Measurements from ENCODE around the gene EAPP.
"Not testable (repeated sequence)": the region's sequence is repeated elsewhere in the genome, so short reads cannot be mapped to it uniquely, and the experiment has no call there.

Gene EAPP

GRCh38 chr14:34548472-34548981 is 9.0 kb upstream of the EAPP start:
- Mint-ChIP-seq H3K27ac (peak overlapping the region; percentile 89), H3K36me3 (peaks cover 21% of the 10 kb centered on the region), H3K9me3 (no peaks in the 10 kb centered on the region), H3K4me3 (peak overlapping the region; percentile 41), H3K4me1 (no peaks in the 10 kb centered on the region)
- DNase-seq (ENCODE audit: low spot score in 2 of 2): no peak
- no peak for ATAC-seq

GRCh38 chr14:34547136-34547520 is 7.6 kb upstream of the EAPP start:
- ATAC-seq: peak; percentile 76
- Mint-ChIP-seq H3K4me3 (peak overlapping the region; percentile 41), H3K27ac (peak overlapping the region; percentile 89), H3K36me3 (peaks cover 21% of the 10 kb centered on the region)
- DNase-seq (ENCODE audit: low spot score in 2 of 2); H3K4me1 Mint-ChIP-seq; H3K9me3 Mint-ChIP-seq: not testable (repeated sequence)

GRCh38 chr14:34546272-34547135 is 7.0 kb upstream of the EAPP start:
- not testable (repeated sequence) for H3K4me3 Mint-ChIP-seq; H3K9me3 Mint-ChIP-seq; H3K4me1 Mint-ChIP-seq; H3K27ac Mint-ChIP-seq; DNase-seq (ENCODE audit: low spot score in 2 of 2)
- peaks cover 21% of the 10 kb centered on the region for H3K36me3 Mint-ChIP-seq
- ATAC-seq: peak; percentile 80

GRCh38 chr14:34540181-34541059 is 919 bp upstream of the EAPP start:
- peak overlapping the region; percentile 99 for H3K27ac Mint-ChIP-seq
- not testable (repeated sequence) for ATAC-seq; DNase-seq (ENCODE audit: low spot score in 2 of 2); H3K9me3 Mint-ChIP-seq
- peaks cover 16% of the 10 kb centered on the region for H3K4me1 Mint-ChIP-seq
- H3K36me3 Mint-ChIP-seq: peaks cover 31% of the 10 kb centered on the region
- H3K4me3 Mint-ChIP-seq: peak overlapping the region; percentile 98

- no peaks in the 10 kb centered on the region for H3K9me3 Mint-ChIP-seq
- H3K27ac Mint-ChIP-seq: peak overlapping the region; percentile 99
- no peak for DNase-seq (ENCODE audit: low spot score in 2 of 2)
- peak; percentile 24 for ATAC-seq
- H3K4me1 Mint-ChIP-seq: peaks cover 24% of the 10 kb centered on the region
- H3K4me3 Mint-ChIP-seq: peak overlapping the region; percentile 98
- H3K36me3 Mint-ChIP-seq: peaks cover 46% of the 10 kb centered on the region
Measured at GRCh38 chr14:34538871-34539406, 562 bp downstream of the EAPP start.

GRCh38 chr14:34538096-34538495 is 1.4 kb downstream of the EAPP start:
- ATAC-seq; H3K9me3 Mint-ChIP-seq; H3K27ac Mint-ChIP-seq; DNase-seq (ENCODE audit: low spot score in 2 of 2): not testable (repeated sequence)
- Mint-ChIP-seq H3K4me1 (peaks cover 31% of the 10 kb centered on the region), H3K4me3 (peak overlapping the region; percentile 98), H3K36me3 (peaks cover 54% of the 10 kb centered on the region)

- no peak for DNase-seq (ENCODE audit: low spot score in 2 of 2)
- Mint-ChIP-seq H3K27ac (no peak overlapping the region), H3K36me3 (peaks cover 59% of the 10 kb centered on the region), H3K9me3 (no peaks in the 10 kb centered on the region), H3K4me1 (peaks cover 31% of the 10 kb centered on the region), H3K4me3 (peak overlapping the region; percentile 98)
- ATAC-seq: no peak
Measured at GRCh38 chr14:34537677-34538009, 1.9 kb downstream of the EAPP start.

GRCh38 chr14:34536951-34537676 is 2.4 kb downstream of the EAPP start:
- DNase-seq (ENCODE audit: low spot score in 2 of 2) (no peak), ATAC-seq (no peak)
- Mint-ChIP-seq H3K4me1 (peaks cover 31% of the 10 kb centered on the region), H3K27ac (no peak overlapping the region), H3K9me3 (no peaks in the 10 kb centered on the region), H3K4me3 (no peak overlapping the region), H3K36me3 (peaks cover 64% of the 10 kb centered on the region)

GRCh38 chr14:34527591-34527990 is 11.9 kb downstream of the EAPP start:
- no peak for DNase-seq (ENCODE audit: low spot score in 2 of 2)
- Mint-ChIP-seq H3K9me3 (no peaks in the 10 kb centered on the region), H3K4me3 (no peak overlapping the region), H3K27ac (no peak overlapping the region), H3K36me3 (peaks cover 100% of the 10 kb centered on the region), H3K4me1 (no peaks in the 10 kb centered on the region)
- ATAC-seq: no peak

GRCh38 chr14:34524216-34524615 is 15.3 kb downstream of the EAPP start:
- H3K4me1 Mint-ChIP-seq; H3K4me3 Mint-ChIP-seq; ATAC-seq; H3K27ac Mint-ChIP-seq; DNase-seq (ENCODE audit: low spot score in 2 of 2); H3K9me3 Mint-ChIP-seq: not testable (repeated sequence)
- peaks cover 100% of the 10 kb centered on the region for H3K36me3 Mint-ChIP-seq

- DNase-seq (ENCODE audit: low spot score in 2 of 2) (no peak), ATAC-seq (no peak)
- no peaks in the 10 kb centered on the region for H3K9me3 Mint-ChIP-seq
- no peak overlapping the region for H3K27ac Mint-ChIP-seq
- peaks cover 100% of the 10 kb centered on the region for H3K36me3 Mint-ChIP-seq
- no peak overlapping the region for H3K4me3 Mint-ChIP-seq
- H3K4me1 Mint-ChIP-seq: no peaks in the 10 kb centered on the region
Measured at GRCh38 chr14:34522496-34522895, 17.0 kb downstream of the EAPP start.

- H3K4me3 Mint-ChIP-seq; H3K27ac Mint-ChIP-seq; DNase-seq (ENCODE audit: low spot score in 2 of 2); H3K4me1 Mint-ChIP-seq; ATAC-seq; H3K9me3 Mint-ChIP-seq: not testable (repeated sequence)
- peaks cover 100% of the 10 kb centered on the region for H3K36me3 Mint-ChIP-seq
Measured at GRCh38 chr14:34521071-34521470, 18.4 kb downstream of the EAPP start.

GRCh38 chr14:34520304-34520970 is 19.1 kb downstream of the EAPP start:
- not testable (repeated sequence) for H3K4me3 Mint-ChIP-seq; H3K27ac Mint-ChIP-seq; ATAC-seq; H3K9me3 Mint-ChIP-seq; H3K4me1 Mint-ChIP-seq; DNase-seq (ENCODE audit: low spot score in 2 of 2)
- H3K36me3 Mint-ChIP-seq: peaks cover 99% of the 10 kb centered on the region

GRCh38 chr14:34507884-34508283 is 31.6 kb downstream of the EAPP start:
- no peak for DNase-seq (ENCODE audit: low spot score in 2 of 2)
- Mint-ChIP-seq H3K27ac (no peak overlapping the region), H3K9me3 (no peaks in the 10 kb centered on the region), H3K4me1 (no peaks in the 10 kb centered on the region), H3K36me3 (no peaks in the 10 kb centered on the region), H3K4me3 (no peak overlapping the region)
- no peak for ATAC-seq
